HG02970 (cell line): ENCODE data around the gene CD209.
A peak's percentile ranks its signal among the peaks of the same experiment; 100 is the strongest.
"Not testable (repeated sequence)": the region's sequence is repeated elsewhere in the genome, so short reads cannot be mapped to it uniquely, and the experiment has no call there.

Experiments used
- ATAC-seq: cut with Tn5 transposase; IDR thresholded peaks from one replicate; pipeline ENCODE4 v1.9.1; 2021; ENCODE audit warnings: mild to moderate bottlenecking, moderate library complexity, moderate number of reproducible peaks; ENCODE audit not compliant: unreplicated experiment, low FRiP score

CD209 gene

DNA sequence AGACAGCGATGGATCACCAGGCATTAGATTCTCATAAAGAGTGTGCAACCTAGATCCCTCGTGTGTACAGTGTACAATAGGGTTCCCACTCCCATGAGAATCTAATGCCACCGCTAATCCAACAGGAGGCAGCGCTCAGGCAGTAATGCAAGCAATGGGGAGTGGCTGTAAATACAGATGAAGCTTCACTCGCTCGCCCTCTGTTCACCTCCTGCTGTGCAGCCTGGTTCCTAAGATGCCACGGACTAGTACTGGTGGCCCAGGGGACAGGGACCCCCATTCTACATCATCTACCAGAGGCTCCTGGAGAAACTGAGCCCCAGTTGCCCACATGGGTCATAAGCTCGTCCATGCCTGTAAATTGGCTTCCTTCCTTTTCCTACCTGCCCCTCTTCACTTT, 23.7 kb upstream of the CD209 start:
- ATAC-seq = no peak

GRCh38 chr19:7769171-7769570, 21.8 kb upstream of the CD209 start:
- ATAC-seq = no peak

DNA sequence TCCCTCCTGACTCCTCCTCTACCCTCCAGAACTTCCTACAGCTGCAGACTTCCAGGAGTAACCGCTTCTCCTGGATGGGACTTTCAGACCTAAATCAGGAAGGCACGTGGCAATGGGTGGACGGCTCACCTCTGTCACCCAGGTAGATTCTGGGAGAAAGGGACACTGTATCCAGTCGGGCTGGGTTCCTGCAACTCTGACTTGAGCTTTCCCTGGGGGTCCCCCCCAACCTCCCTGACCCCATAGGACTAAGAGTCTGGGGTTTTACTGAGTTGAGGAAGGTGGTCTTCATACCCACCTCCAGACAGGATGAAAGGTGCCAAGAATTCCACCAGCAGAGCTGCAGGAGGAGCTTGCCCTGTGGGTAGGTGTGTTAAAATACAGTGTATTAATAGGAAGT, 20.2 kb upstream of the CD209 start:
- ATAC-seq = no peak

GRCh38 chr19:7766535-7766934, 19.2 kb upstream of the CD209 start:
- ATAC-seq = no peak

GRCh38 chr19:7765043-7765442, 17.7 kb upstream of the CD209 start:
- not testable (repeated sequence) for ATAC-seq

DNA sequence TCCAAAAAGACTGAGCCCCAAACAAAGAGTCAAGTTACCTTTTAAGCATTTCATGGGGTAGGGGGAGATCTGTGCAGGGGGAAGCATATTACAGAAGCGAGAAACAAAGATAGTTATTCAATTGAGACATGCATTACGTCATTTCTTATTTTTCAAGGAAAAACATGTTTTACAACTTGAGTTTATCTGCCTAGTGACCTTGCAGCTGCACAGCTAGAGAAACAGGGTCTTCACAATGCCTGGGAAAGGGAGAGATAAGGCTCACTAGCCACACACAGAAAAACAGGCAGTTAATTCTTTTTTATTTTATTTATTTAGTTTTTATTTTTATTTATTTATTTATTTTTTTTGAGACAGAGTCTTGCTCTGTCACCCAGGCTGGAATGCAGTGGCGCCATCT, 16.8 kb upstream of the CD209 start:
- ATAC-seq = not testable (repeated sequence)

DNA sequence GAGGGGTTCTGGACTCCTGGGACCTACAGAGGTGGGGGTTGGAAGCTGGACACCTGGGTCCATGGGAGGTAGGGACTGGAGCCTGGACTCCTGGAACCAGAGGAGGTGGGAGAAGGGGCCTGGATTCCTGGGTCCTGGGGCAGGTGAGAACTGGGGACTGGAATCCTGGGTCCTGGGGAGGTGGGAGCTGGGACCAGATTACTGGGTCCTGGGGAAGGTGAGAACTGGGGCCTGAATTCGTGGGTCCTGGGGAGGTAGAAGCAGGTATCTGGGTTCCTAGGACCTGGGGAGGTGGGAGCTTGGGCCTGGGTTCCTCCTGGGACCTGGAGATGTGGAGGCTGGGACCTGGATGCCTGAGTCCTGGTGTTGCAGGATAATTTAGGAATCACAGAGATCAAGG, 16.4 kb upstream of the CD209 start:
- no peak for ATAC-seq

DNA sequence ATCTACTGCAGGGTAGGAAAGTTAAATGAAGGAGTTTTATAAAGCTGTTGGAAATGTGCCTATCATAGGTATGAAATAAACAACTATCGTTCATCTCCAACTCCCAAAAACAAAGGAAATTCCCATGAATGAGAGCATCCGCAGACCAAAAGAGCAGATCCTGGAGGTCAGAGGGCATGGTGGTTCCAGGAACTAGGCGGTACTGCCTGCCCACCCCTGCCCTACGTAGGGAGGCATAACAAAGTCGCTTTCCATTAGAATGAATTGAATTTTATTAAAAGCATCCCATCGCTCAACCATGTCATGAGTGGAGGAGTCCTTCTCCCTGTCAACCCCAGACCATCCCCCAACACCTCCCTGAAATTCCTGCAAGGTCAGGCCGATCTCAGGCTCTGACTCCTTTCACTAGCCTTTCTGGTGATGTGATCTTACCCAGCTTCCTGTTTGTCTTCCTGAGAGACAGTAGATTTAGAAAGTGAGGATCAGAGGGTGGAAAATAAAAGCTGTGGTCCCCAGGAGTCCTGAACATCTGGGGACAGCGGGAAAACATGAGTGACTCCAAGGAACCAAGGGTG, 15.5 kb upstream of the CD209 start, which contains the start of gene CLEC4M:
CLEC4M (plus strand) TSS at position 525 of the 575 bp plus-strand sequence; CDS start at position 549, 24 bp downstream.
- ATAC-seq = no peak

DNA sequence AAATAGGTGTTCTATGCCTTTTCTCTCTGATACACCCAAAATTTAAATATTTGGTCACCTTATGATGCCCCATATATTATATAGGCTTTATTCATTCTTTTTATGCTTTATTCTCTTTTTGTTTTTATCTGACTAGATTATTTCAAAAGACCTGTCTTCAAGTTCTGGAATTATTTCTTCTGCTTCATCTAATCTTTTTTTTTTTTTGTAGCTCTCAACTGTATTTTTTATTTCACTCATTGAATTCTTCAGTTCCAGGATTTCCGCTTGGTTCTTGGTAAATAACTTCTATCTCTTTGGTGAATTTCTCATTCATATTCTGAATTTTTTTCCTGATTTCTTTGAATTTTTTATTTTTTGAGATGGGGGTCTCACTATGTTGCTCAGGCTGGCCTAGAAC, 11.8 kb upstream of the CD209 start:
- no peak for ATAC-seq

- no peak for ATAC-seq
Measured at GRCh38 chr19:7757358-7757757, 10.0 kb upstream of the CD209 start.

- no peak for ATAC-seq
Measured at GRCh38 chr19:7756258-7756657, 8.9 kb upstream of the CD209 start.

GRCh38 chr19:7751157-7751783, 3.9 kb upstream of the CD209 start:
- no peak for ATAC-seq

DNA sequence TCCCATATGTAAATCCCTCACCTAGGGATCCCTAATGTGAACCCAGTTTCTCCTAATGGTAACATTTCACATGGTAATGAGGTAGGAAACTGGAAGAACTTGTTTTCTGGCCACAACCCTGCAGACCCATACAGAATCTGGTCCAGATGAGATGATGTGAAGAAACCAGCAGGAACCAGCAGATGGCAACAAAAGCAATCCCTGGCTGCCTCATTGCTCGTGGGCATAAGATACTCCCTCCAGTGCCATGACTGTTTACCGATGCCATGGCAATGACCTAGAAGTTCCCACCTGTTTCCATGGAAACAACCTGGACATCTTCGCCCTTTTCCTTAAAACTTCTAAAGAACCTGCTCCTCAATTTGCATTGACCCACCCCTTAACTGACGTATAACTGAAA, 1.4 kb upstream of the CD209 start:
- ATAC-seq = no peak

GRCh38 chr19:7748171-7748570, 837 bp upstream of the CD209 start:
- ATAC-seq = no peak

- ATAC-seq = not testable (repeated sequence)
Measured at GRCh38 chr19:7746306-7746705, 1.0 kb downstream of the CD209 start.

GRCh38 chr19:7744871-7745650, 2.3 kb downstream of the CD209 start:
- ATAC-seq = no peak

GRCh38 chr19:7744199-7744786, 3.0 kb downstream of the CD209 start:
- no peak for ATAC-seq

DNA sequence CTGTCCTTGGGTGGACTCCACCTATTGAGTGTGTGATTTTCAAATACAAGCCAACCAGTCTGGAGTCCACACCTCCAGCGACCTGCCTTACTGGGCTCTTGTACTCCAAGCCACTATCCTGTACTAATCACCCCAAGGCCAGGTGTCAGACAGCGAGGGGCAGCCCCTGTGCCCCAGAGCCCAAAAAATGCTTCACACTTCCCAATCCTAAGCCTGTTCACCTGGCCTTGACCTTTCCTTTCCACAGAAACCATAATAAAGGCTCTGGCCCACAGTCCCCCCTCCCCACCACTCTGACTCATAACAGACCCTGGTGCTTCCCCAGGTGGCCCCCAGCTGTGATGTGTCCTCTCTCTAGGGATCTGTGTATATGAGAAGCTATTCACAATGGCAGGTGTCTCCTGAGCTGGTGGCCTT, 3.9 kb downstream of the CD209 start:
- ATAC-seq = peak; percentile 57

GRCh38 chr19:7742991-7743390, 4.3 kb downstream of the CD209 start:
- ATAC-seq = no peak

DNA sequence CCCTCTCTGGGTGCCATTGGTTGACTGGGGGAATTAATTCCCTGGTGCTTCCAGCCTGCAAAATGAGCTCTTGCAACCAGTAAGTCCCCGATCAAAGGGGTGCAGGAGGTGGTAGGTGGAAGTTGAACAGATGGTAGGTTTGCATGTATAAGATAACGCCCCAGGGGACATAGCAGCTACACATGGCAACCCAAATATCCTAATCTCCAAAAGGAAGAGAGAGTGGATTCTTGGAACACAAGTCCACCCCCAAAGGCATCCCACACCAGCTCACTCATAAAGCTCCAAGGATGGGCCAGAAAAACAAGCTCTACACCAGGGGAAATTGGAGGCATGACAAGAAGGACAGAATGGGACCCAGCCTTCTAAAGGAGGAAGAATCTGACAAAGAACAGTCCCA, 4.8 kb downstream of the CD209 start:
- no peak for ATAC-seq

GRCh38 chr19:7740682-7741054, 6.7 kb downstream of the CD209 start:
- no peak for ATAC-seq
